Activated T-helper 9 cell treated with anti-CD3 and anti-CD28 coated beads, Interleukin-2, amount 50 U/mL, for 16 hours (primary cell): ENCODE results near the gene NAA15.
"Not testable (repeated sequence)": the region's sequence is repeated elsewhere in the genome, so short reads cannot be mapped to it uniquely, and the experiment has no call there.

Source experiments
- DNase-seq: peaks from one replicate; pipeline ENCODE4 v3.0.0-alpha.2; 2020; ENCODE audit warnings: low read depth

NAA15 gene

DNA sequence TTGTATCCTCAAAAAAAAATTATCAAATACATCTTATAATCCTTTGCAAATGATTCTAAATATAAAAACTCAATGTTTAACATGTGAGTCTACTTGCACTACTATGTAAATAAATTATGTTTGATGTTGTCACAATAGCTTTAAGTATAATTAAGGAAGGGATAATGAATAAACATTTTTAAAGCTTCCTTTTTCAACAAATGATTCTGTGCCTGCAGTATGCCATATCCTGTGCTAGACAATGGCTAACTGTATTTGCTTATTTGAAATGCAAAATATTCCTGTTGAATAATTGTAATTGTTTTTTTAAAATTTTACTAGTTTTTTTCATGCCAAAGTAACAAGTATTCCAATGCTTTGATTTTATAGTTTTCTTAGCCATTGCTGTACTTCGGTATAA is 60.0 kb downstream of the NAA15 start:
- DNase-seq = no peak

GRCh38 chr4:139367421-139368090 is 66.3 kb downstream of the NAA15 start:
- no peak for DNase-seq

DNA sequence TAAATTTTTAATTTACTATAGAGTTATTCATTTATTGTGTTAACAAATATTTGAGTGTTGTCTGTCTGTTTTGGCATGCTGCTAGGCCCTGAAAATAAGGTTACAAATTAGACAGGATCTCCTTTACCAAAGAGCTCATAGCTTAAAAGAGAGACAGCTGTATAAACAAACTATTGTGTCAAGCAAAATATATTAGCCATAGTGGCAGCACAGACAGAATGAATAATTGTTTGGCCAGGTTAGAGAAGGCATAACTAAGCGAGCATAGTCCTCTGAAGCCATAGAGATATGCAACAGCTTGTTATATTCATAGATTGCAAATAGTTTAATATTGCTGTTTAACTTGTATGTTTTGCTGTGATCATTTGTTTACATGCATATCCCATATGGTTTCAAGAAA is 67.7 kb downstream of the NAA15 start:
- no peak for DNase-seq

DNA sequence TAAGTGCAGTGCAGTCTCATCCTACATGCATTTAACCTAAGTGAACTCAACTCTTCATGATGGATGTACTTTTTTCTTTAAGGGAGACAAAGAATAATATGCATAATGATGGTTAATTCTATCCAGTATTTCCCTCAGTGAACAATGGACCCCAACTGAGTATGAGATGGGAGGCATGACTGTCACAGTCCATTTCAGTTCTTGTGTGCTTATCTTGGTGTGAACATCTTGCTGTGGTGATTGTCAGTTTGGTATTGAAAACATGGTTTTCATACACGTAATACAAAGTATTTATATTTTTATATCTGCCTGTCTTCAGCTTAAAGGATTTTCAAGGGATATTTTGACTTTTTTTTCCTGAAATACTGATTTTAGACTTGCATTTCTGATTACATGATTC is 72.9 kb downstream of the NAA15 start:
- no peak for DNase-seq

DNA sequence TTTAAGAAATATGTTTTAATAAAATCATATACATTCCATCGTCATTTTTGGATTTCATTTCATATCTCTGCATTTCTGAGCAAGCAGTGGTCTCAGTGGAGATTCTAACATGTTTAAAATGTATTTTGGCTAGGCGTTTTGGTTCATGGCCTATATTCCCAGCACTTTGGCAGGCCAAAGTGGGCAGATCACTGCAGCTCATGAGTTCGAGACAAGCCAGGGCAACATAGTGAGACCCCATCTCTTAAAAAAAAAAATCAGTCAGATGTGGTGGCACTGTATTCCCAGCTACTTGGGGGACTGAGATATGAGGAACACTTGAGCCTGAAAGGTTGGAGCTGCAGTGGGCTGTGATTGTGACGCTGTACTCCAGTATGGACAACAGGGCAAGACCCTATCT is 85.1 kb downstream of the NAA15 start:
- DNase-seq = no peak

DNA sequence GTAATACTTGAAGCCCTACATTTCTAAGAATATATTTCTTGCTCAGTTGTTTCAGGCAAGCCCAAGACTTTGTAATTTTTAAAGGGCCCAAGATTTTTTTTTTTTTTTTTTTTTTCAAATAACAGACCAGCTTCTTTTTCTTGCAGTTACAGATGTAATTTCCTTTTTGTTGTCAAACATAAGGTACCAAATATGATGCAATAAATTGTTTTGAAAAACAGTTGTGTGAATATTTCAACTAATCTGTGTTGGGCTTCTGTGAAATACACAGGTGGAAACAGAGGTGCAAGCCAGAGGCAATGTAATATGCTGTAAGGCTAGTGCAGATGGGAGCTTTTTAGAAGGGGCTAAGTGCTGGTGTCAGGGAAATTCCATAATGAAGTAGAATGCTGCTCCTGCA is 87.8 kb downstream of the NAA15 start:
- DNase-seq = no peak

DNA sequence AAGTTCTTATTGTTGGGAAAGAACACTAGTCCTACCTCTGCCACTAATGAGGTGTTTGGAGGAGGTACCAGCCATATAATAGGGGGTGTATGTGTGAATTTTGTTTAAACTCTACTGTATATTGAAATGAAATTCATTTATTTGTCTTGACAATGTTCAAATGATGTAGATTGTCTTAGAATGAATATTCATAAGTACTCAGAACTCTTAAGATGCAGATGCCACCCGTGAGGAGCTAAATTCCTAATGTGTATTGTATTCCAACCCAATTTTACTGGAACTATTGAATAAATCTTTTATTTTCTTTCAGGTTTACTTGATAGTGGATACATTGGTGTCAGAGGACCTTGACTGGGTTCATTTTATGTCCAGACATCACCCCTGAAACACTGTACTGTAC is 88.7 kb downstream of the NAA15 start:
- DNase-seq = no peak

DNA sequence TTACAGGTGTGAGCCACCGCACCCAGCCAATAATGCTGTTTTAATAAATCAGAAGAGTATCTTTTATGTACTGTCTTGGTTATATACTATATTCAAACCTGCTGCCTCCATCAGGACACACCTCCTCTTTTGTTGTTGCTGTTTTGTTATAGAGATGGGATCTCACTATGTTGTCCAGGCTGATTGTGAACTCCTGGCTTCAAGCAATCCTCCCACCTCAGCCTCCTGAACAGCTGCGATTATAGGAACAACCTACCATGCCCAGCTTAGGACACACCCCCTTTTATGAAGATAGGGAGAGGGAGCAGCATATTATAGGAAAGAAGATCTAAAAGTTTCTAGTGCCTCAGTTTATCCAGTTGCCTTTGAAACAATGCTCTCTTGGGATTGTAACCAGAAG is 90.4 kb downstream of the NAA15 start:
- DNase-seq = no peak

DNA sequence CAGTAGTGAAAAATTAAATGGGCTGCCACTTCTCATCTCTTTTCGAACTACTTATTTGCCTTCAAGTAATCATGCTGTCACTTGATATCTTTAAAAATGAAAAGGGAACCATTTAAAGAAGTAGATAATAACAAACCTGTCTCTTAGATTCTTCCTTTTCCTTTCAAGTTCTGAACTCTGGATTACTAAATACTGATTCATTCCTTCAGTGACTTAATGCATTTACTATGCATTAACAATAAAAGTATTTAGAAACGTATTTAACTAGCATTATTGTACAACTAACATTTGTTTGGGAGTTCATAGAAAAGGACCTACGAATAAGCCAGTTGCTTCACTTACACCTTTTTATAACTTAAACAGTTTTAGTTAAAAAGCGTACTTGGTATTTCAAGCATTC is 91.5 kb downstream of the NAA15 start:
- DNase-seq = no peak

DNA sequence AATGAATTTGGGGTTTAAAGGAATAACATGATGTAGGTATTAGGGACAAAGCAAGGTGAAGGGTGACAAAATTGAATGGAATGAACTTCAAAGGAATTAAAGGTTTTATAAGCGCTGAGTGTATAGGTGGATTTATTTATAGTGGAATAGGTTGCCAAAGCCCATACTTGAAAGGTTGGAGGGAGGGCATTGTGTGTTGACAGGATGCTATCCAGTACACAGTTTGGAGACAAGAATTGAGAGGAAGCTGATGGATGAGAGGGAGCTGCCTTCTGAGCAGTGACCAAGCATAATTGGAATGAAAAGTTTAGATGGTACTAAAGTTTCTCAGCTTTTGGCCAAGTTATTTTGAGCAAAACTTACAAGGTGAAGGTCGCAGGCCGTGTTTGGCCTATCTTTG is 100.1 kb downstream of the NAA15 start:
- DNase-seq = no peak

GRCh38 chr4:139402436-139402835 is 101.1 kb downstream of the NAA15 start:
- no peak for DNase-seq

DNA sequence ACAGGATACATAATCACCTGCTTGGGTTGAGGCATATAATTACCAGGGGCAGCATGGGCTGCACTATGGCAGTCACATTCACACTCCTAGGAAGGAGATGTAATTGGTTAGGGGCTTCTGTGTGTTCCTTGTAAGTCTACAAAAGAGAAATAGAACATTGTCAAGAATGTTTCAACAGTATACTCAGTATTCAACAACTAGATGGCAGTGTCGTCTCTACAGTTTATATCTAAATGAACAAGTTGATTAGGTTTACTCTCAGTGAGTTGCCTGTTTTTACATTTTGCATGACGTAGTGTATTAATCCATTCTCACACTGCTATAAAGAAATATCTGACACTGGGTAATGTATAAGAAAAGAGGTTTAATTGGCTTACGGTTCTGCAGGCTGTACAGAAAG is 102.2 kb downstream of the NAA15 start:
- DNase-seq = no peak

DNA sequence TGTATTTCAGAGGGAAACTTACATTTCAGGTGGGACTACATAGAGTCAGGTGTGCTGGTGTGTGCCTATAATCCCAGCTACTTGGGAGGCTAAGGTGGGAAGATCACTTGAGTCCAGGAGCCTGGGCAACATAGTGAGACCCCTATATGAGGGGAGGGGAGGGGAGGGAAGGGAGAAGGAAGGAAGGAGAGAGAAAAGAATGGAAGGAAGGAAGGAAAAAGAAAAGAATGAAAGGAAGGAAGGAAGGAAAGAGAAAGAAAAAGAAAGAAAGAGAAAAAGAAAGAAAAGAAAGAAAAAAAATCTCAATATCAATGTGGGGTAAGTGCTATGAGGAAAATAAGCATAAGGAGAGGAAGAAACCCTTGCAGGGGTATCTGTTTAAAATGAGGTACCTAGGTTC is 109.0 kb downstream of the NAA15 start:
- DNase-seq = no peak

- DNase-seq = not testable (repeated sequence)
These were observed 113.4 kb downstream of the NAA15 start for GRCh38 chr4:139414671-139415210.

GRCh38 chr4:139416073-139416673 is 114.9 kb downstream of the NAA15 start:
- no peak for DNase-seq

GRCh38 chr4:139419388-139419914 is 118.1 kb downstream of the NAA15 start:
- DNase-seq = no peak

- no peak for DNase-seq
These were observed 119.3 kb downstream of the NAA15 start for GRCh38 chr4:139420652-139421051.

DNA sequence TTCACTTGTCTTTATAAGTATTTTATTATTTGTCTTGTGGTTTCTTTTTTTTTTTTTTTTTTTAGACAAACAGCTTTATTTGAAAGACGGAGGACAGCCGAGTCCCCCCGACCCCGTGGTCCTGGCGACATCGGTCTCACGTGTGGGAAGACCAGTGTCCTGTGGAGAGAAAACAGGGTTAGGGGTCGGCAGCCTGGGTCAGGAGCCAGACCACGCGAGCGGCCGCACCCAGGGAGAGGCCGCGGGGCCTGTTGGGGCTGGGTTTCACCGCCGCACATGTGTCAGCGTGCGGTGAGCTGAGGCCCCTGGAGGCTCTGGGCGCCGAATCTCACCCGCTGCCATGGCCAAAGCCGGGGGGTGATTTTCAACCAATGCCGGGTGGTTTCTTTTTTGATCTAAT is 134.8 kb downstream of the NAA15 start:
- DNase-seq = no peak

GRCh38 chr4:139438141-139438540 is 136.8 kb downstream of the NAA15 start:
- DNase-seq = no peak

DNA sequence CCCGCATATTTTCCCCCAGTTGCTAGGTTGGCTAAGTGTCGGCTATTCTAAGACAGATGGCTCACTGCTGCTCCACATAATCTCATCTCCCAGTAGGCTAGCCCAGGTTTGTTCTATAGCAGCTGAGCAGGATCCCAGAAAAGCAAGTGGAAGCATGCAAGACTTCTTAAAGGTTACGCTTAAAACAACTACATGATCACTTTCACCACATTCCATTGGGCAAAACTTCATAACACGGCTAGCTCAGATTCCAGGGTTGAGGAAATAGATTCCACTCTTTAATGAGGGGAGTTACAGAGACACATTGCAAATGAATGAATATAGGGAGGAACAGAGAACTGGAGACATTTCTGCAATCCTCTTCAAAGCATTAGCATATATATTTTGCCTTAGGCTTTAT is 139.7 kb downstream of the NAA15 start:
- no peak for DNase-seq

GRCh38 chr4:139443661-139444060 is 142.4 kb downstream of the NAA15 start:
- DNase-seq = no peak

GRCh38 chr4:139444881-139445280 is 143.6 kb downstream of the NAA15 start:
- DNase-seq = not testable (repeated sequence)

- not testable (repeated sequence) for DNase-seq
These were observed 145.8 kb downstream of the NAA15 start for GRCh38 chr4:139447078-139447477.

GRCh38 chr4:139450586-139450985 is 149.3 kb downstream of the NAA15 start:
- DNase-seq = no peak
